ENCODE data around the gene SLC25A18.

DNA sequence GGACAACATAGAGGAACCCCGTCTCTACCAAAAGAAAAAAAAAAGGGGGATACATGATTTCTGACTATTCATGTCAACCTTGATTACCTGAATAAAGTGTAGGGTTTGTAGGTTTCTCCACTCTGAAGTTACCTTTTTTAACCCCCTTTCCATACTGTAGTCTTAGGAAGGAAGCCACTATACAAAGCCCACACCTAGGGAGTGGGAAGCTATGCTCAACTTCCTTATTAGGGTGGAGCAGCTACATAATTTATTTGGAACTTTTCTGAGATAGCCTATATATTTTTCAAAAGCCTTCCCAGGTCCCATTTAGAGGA, 65.8 kb downstream of the SLC25A18 start:
- no peak for TF ChIP-seq EZH2 (IDR thresholded peaks at IDR 0.05; ENCODE audit: borderline replicate concordance, low read depth, low read length, poor library complexity, severe bottlenecking)
- TF ChIP-seq, protein P1, sequence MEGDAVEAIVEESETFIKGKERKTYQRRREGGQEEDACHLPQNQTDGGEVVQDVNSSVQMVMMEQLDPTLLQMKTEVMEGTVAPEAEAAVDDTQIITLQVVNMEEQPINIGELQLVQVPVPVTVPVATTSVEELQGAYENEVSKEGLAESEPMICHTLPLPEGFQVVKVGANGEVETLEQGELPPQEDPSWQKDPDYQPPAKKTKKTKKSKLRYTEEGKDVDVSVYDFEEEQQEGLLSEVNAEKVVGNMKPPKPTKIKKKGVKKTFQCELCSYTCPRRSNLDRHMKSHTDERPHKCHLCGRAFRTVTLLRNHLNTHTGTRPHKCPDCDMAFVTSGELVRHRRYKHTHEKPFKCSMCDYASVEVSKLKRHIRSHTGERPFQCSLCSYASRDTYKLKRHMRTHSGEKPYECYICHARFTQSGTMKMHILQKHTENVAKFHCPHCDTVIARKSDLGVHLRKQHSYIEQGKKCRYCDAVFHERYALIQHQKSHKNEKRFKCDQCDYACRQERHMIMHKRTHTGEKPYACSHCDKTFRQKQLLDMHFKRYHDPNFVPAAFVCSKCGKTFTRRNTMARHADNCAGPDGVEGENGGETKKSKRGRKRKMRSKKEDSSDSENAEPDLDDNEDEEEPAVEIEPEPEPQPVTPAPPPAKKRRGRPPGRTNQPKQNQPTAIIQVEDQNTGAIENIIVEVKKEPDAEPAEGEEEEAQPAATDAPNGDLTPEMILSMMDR (conservative IDR thresholded peaks at IDR 0.05; ENCODE audit: low read depth, low read length) = no peak
